WTC11 (cell line): Measurements from ENCODE around the gene MAU2. TPM values are rescaled to one million over a fixed set of nuclear protein-coding genes. Genes with fewer than 3 reads are reported as not detected.

ENCODE experiments used
- ATAC-seq: fragments of 200-7000 bp; cut with Tn5 transposase; 2 replicates; pipeline ENCODE4 v1.10.0; 2021; ENCODE audit warnings: mild to moderate bottlenecking, moderate library complexity
- CTCF ChIA-PET: fragments of 300-600 bp; sonication (Branson Sonifier 250); formaldehyde crosslinking; loops from one replicate; lab custom pipeline; 2021; ENCODE audit warnings: antibody characterized with exemption; lab: Charles Lee
- POLR2A ChIA-PET: fragments of 350-600 bp; sonication (Branson Sonifier 250); formaldehyde crosslinking; loops from one replicate; lab custom pipeline; 2021; ENCODE audit warnings: antibody characterized with exemption; lab: Charles Lee
- DNase-seq: peaks from one replicate; pipeline ENCODE4 v3.0.0; 2021; ENCODE audit warnings: low spot score
- H3K27ac Mint-ChIP-seq: 2 replicates; pipeline ENCODE4 v1.8.0; 2021; ENCODE audit warnings: mixed read lengths
- H3K27me3 Mint-ChIP-seq: 2 replicates; pipeline ENCODE4 v1.8.0; 2021; ENCODE audit warnings: low read depth, mild to moderate bottlenecking, moderate library complexity, mixed read lengths
- H3K36me3 Mint-ChIP-seq: 2 replicates; pipeline ENCODE4 v1.8.0; 2021; ENCODE audit warnings: mixed read lengths
- H3K4me1 Mint-ChIP-seq: 2 replicates; pipeline ENCODE4 v1.8.0; 2022; ENCODE audit warnings: mixed read lengths
- H3K4me3 Mint-ChIP-seq: 2 replicates; pipeline ENCODE4 v1.8.0; 2021; ENCODE audit warnings: mild to moderate bottlenecking, moderate library complexity, mixed read lengths
- H3K9me3 Mint-ChIP-seq: 2 replicates; pipeline ENCODE4 v1.8.0; 2021; ENCODE audit warnings: mixed read lengths
- CREB1 ChIP-seq: sonication (generic); formaldehyde crosslinking; IDR thresholded peaks from 2 replicates; pipeline ENCODE4 v1.8.0; 2023; ENCODE audit warnings: mild to moderate bottlenecking, missing genetic modification reagents
- GABPB1 ChIP-seq: sonication (generic); formaldehyde crosslinking; IDR thresholded peaks from 2 replicates; pipeline ENCODE4 v1.8.1; 2023; ENCODE audit warnings: mild to moderate bottlenecking, missing genetic modification reagents
- IRF2 ChIP-seq: sonication (generic); formaldehyde crosslinking; IDR thresholded peaks from 2 replicates; pipeline ENCODE4 v1.8.0; 2022; ENCODE audit warnings: low read depth, missing genetic modification reagents, borderline replicate concordance
- MXD4 ChIP-seq: fragments of 250-450 bp; sonication (Bioruptor Pico); IDR thresholded peaks from 2 replicates; pipeline ENCODE4 v1.8.0; 2021; ENCODE audit warnings: mild to moderate bottlenecking, moderate library complexity, borderline replicate concordance
- MYBL2 ChIP-seq: sonication (generic); formaldehyde crosslinking; IDR thresholded peaks from 2 replicates; pipeline ENCODE4 v1.8.1; 2023; ENCODE audit warnings: mild to moderate bottlenecking, moderate library complexity, missing genetic modification reagents
- NFATC4 ChIP-seq: fragments of 250-450 bp; sonication (Bioruptor Pico); IDR thresholded peaks from 2 replicates; pipeline ENCODE4 v1.9.0; 2021; ENCODE audit warnings: mild to moderate bottlenecking
- NR2C2 ChIP-seq: sonication (generic); formaldehyde crosslinking; IDR thresholded peaks from 2 replicates; pipeline ENCODE4 v1.8.0; 2022; ENCODE audit warnings: mild to moderate bottlenecking, missing genetic modification reagents
- PRRX2 ChIP-seq: fragments of 250-450 bp; sonication (Bioruptor Pico); IDR thresholded peaks from 2 replicates; pipeline ENCODE4 v1.8.0; 2021; ENCODE audit warnings: mild to moderate bottlenecking
- RORB ChIP-seq: fragments of 250-450 bp; sonication (Bioruptor Pico); IDR thresholded peaks from 2 replicates; pipeline ENCODE4 v1.9.0; 2021; ENCODE audit warnings: mild to moderate bottlenecking
- SMAD3 ChIP-seq: sonication (generic); formaldehyde crosslinking; IDR thresholded peaks from 2 replicates; pipeline ENCODE4 v1.8.0; 2022; ENCODE audit warnings: missing genetic modification reagents, mild to moderate bottlenecking, borderline replicate concordance
- SOX15 ChIP-seq: fragments of 250-450 bp; sonication (Bioruptor Pico); IDR thresholded peaks from 2 replicates; pipeline ENCODE4 v1.9.0; 2021; ENCODE audit warnings: mild to moderate bottlenecking
- ZNF121 ChIP-seq: sonication (generic); formaldehyde crosslinking; IDR thresholded peaks from 2 replicates; pipeline ENCODE4 v1.8.0; 2023; ENCODE audit warnings: missing genetic modification reagents
- ZNF138 ChIP-seq: sonication (generic); formaldehyde crosslinking; conservative IDR thresholded peaks from 2 replicates; pipeline ENCODE4 v1.8.1; 2022; ENCODE audit warnings: mild to moderate bottlenecking, moderate library complexity, missing genetic modification reagents
- total RNA-seq: library from RNA; stranded (reverse); gene quantifications from 3 replicates; pipeline ENCODE4 v1.2.3, GENCODE V29; 2021
- TF ChIP-seq, protein P1 (sequence below): sonication (generic); formaldehyde crosslinking; IDR thresholded peaks from 2 replicates; pipeline ENCODE4 v1.8.1; 2022; ENCODE audit warnings: low read depth, mild to moderate bottlenecking, moderate library complexity, missing genetic modification reagents, borderline replicate concordance
- TF ChIP-seq, protein P2 (sequence below): sonication (generic); formaldehyde crosslinking; IDR thresholded peaks from 2 replicates; pipeline ENCODE4 v1.8.0; 2022; ENCODE audit warnings: mild to moderate bottlenecking, missing genetic modification reagents
- TF ChIP-seq, protein P3 (sequence below): sonication (generic); formaldehyde crosslinking; IDR thresholded peaks from 2 replicates; pipeline ENCODE4 v1.8.0; 2022; ENCODE audit warnings: mild to moderate bottlenecking, missing genetic modification reagents
- TF ChIP-seq, protein P4 (sequence below): fragments of 250-450 bp; sonication (Bioruptor Pico); IDR thresholded peaks from 2 replicates; pipeline ENCODE4 v1.9.0; 2021; ENCODE audit warnings: mild to moderate bottlenecking
- TF ChIP-seq, protein P5 (sequence below): sonication (generic); formaldehyde crosslinking; IDR thresholded peaks from 2 replicates; pipeline ENCODE4 v1.8.1; 2023; ENCODE audit warnings: mild to moderate bottlenecking, missing genetic modification reagents, borderline replicate concordance
- TF ChIP-seq, protein P6 (sequence below): sonication (generic); formaldehyde crosslinking; IDR thresholded peaks from 2 replicates; pipeline ENCODE4 v1.8.1; 2022; ENCODE audit warnings: missing genetic modification reagents, borderline replicate concordance
- TF ChIP-seq, protein P7 (sequence below): fragments of 250-450 bp; sonication (Bioruptor Pico); IDR thresholded peaks from 2 replicates; pipeline ENCODE4 v1.9.0; 2021; ENCODE audit warnings: moderate library complexity, mild to moderate bottlenecking, inconsistent platforms, borderline replicate concordance
- TF ChIP-seq, protein P8 (sequence below): sonication (generic); formaldehyde crosslinking; conservative IDR thresholded peaks from 2 replicates; pipeline ENCODE4 v1.8.1; 2022; ENCODE audit warnings: mild to moderate bottlenecking, missing genetic modification reagents

The MAU2 gene
- total RNA-seq, 1 experiment from 2014 or later, result 56.8 TPM

DNA sequence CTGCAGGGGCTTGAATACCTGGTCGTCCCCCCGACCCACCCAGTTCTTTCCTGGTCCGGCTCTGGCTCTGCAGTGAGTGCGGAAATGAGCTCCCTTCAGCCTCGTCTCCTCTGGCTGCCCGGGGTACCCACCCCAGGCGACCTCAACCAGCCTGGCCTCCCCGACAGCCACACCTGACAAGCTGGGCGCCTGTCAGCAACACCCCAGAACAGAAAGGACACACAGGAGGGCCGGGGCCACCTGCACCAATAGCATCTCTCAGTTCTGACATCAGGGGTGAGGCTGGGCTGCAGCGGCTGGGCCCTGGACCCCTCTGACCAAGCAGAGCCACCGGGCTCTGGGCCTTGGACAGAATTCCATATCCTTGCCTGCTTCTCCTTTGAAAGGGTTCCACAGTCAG, 20.0 kb upstream of the MAU2 start:
- no peaks in the 10 kb centered on the region for H3K9me3 Mint-ChIP-seq
- TF ChIP-seq RORB (CRISPR knock-in tag), result no peak
- TF ChIP-seq PRRX2 (CRISPR knock-in tag), result no peak
- TF ChIP-seq SOX15 (CRISPR knock-in tag), result no peak
- TF ChIP-seq, protein P1, sequence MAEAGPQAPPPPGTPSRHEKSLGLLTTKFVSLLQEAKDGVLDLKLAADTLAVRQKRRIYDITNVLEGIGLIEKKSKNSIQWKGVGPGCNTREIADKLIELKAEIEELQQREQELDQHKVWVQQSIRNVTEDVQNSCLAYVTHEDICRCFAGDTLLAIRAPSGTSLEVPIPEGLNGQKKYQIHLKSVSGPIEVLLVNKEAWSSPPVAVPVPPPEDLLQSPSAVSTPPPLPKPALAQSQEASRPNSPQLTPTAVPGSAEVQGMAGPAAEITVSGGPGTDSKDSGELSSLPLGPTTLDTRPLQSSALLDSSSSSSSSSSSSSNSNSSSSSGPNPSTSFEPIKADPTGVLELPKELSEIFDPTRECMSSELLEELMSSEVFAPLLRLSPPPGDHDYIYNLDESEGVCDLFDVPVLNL, result no peak
- DNase-seq (no peak), ATAC-seq (no peak)
- no peaks in the 10 kb centered on the region for H3K27me3 Mint-ChIP-seq
- H3K27ac Mint-ChIP-seq, result no peak overlapping the region
- no peaks in the 10 kb centered on the region for H3K4me1 Mint-ChIP-seq
- no peak overlapping the region for H3K4me3 Mint-ChIP-seq
- peaks cover 21% of the 10 kb centered on the region for H3K36me3 Mint-ChIP-seq
- ChIA-PET CTCF (no interaction called here), POLR2A (no interaction called here)

DNA sequence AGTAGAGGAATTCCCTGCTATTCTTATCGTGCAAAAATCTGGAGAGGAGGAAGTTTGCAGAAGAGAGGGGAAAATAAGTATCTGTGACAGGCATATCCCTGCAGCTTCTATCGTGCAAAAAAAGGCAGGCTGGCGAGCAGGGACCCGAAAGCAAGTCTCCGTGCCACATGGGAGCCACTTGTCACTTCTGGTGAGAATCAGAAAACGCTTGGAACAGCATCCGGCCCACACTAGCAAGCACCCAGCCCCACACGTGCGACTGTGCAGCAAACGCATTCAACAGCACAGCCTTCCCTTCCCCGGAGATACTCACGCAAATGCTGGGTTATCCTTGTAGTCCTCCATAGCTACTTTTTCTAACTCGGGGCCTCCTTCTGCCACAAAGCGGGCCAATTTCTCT, 17.2 kb upstream of the MAU2 start:
- Mint-ChIP-seq H3K9me3 (no peaks in the 10 kb centered on the region), H3K4me1 (no peaks in the 10 kb centered on the region), H3K27ac (no peak overlapping the region), H3K4me3 (no peak overlapping the region)
- CTCF ChIA-PET, result interaction anchor here (1.3 kb wide), 1 partner anchor 129 kb away, joined by 3 read pairs; no protein-coding TSS in a partner anchor
- POLR2A ChIA-PET, result no interaction called here
- no peak for DNase-seq
- TF ChIP-seq NFATC4 (no peak), MXD4 (no peak), IRF2 (CRISPR knock-in tag) (no peak), CREB1 (CRISPR knock-in tag) (no peak), NR2C2 (CRISPR knock-in tag) (no peak), ZNF138 (CRISPR knock-in tag) (no peak), SMAD3 (no peak), ZNF121 (CRISPR knock-in tag) (no peak), MYBL2 (CRISPR knock-in tag) (no peak), GABPB1 (no peak)
- TF ChIP-seq, protein P2, sequence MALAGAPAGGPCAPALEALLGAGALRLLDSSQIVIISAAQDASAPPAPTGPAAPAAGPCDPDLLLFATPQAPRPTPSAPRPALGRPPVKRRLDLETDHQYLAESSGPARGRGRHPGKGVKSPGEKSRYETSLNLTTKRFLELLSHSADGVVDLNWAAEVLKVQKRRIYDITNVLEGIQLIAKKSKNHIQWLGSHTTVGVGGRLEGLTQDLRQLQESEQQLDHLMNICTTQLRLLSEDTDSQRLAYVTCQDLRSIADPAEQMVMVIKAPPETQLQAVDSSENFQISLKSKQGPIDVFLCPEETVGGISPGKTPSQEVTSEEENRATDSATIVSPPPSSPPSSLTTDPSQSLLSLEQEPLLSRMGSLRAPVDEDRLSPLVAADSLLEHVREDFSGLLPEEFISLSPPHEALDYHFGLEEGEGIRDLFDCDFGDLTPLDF, result no peak
- TF ChIP-seq, protein P3, sequence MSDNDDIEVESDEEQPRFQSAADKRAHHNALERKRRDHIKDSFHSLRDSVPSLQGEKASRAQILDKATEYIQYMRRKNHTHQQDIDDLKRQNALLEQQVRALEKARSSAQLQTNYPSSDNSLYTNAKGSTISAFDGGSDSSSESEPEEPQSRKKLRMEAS (CRISPR knock-in tag), result no peak
- TF ChIP-seq, protein P4, sequence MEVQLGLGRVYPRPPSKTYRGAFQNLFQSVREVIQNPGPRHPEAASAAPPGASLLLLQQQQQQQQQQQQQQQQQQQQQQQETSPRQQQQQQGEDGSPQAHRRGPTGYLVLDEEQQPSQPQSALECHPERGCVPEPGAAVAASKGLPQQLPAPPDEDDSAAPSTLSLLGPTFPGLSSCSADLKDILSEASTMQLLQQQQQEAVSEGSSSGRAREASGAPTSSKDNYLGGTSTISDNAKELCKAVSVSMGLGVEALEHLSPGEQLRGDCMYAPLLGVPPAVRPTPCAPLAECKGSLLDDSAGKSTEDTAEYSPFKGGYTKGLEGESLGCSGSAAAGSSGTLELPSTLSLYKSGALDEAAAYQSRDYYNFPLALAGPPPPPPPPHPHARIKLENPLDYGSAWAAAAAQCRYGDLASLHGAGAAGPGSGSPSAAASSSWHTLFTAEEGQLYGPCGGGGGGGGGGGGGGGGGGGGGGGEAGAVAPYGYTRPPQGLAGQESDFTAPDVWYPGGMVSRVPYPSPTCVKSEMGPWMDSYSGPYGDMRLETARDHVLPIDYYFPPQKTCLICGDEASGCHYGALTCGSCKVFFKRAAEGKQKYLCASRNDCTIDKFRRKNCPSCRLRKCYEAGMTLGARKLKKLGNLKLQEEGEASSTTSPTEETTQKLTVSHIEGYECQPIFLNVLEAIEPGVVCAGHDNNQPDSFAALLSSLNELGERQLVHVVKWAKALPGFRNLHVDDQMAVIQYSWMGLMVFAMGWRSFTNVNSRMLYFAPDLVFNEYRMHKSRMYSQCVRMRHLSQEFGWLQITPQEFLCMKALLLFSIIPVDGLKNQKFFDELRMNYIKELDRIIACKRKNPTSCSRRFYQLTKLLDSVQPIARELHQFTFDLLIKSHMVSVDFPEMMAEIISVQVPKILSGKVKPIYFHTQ (CRISPR knock-in tag), result no peak
- TF ChIP-seq, protein P5, sequence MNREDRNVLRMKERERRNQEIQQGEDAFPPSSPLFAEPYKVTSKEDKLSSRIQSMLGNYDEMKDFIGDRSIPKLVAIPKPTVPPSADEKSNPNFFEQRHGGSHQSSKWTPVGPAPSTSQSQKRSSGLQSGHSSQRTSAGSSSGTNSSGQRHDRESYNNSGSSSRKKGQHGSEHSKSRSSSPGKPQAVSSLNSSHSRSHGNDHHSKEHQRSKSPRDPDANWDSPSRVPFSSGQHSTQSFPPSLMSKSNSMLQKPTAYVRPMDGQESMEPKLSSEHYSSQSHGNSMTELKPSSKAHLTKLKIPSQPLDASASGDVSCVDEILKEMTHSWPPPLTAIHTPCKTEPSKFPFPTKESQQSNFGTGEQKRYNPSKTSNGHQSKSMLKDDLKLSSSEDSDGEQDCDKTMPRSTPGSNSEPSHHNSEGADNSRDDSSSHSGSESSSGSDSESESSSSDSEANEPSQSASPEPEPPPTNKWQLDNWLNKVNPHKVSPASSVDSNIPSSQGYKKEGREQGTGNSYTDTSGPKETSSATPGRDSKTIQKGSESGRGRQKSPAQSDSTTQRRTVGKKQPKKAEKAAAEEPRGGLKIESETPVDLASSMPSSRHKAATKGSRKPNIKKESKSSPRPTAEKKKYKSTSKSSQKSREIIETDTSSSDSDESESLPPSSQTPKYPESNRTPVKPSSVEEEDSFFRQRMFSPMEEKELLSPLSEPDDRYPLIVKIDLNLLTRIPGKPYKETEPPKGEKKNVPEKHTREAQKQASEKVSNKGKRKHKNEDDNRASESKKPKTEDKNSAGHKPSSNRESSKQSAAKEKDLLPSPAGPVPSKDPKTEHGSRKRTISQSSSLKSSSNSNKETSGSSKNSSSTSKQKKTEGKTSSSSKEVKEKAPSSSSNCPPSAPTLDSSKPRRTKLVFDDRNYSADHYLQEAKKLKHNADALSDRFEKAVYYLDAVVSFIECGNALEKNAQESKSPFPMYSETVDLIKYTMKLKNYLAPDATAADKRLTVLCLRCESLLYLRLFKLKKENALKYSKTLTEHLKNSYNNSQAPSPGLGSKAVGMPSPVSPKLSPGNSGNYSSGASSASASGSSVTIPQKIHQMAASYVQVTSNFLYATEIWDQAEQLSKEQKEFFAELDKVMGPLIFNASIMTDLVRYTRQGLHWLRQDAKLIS, result no peak
- TF ChIP-seq, protein P6, sequence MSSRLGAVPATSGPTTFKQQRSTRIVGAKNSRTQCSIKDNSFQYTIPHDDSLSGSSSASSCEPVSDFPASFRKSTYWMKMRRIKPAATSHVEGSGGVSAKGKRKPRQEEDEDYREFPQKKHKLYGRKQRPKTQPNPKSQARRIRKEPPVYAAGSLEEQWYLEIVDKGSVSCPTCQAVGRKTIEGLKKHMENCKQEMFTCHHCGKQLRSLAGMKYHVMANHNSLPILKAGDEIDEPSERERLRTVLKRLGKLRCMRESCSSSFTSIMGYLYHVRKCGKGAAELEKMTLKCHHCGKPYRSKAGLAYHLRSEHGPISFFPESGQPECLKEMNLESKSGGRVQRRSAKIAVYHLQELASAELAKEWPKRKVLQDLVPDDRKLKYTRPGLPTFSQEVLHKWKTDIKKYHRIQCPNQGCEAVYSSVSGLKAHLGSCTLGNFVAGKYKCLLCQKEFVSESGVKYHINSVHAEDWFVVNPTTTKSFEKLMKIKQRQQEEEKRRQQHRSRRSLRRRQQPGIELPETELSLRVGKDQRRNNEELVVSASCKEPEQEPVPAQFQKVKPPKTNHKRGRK (CRISPR knock-in tag), result no peak
- TF ChIP-seq, protein P7, sequence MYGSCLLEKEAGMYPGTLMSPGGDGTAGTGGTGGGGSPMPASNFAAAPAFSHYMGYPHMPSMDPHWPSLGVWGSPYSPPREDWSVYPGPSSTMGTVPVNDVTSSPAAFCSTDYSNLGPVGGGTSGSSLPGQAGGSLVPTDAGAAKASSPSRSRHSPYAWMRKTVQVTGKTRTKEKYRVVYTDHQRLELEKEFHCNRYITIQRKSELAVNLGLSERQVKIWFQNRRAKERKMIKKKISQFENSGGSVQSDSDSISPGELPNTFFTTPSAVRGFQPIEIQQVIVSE (CRISPR knock-in tag), result no peak
- TF ChIP-seq, protein P8, sequence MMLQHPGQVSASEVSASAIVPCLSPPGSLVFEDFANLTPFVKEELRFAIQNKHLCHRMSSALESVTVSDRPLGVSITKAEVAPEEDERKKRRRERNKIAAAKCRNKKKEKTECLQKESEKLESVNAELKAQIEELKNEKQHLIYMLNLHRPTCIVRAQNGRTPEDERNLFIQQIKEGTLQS, result no peak
- TF ChIP-seq, all 79 proteins: peak for 0
- Mint-ChIP-seq H3K36me3 (peaks cover 29% of the 10 kb centered on the region), H3K27me3 (no peaks in the 10 kb centered on the region)
- no peak for ATAC-seq
